Testis (tissue), 3 donors: Measurements from ENCODE around the gene KCNMB3. TPM values are rescaled to one million over a fixed set of nuclear protein-coding genes. Genes with fewer than 3 reads are reported as not detected.

Experiments
- DNase-seq: peaks from one replicate; pipeline ENCODE4 v3.0.0-alpha.2; 2019
- H3K27ac ChIP-seq, 2 donors: fragments of 200-600 bp; sonication (generic); one replicate each; pipeline ENCODE4 v1.5.1; 2019
- H3K27me3 ChIP-seq: fragments of 200-600 bp; sonication (generic); one replicate; pipeline ENCODE4 v1.5.1; 2019
- H3K36me3 ChIP-seq: fragments of 200-600 bp; sonication (generic); one replicate; pipeline ENCODE4 v1.5.1; 2017; ENCODE audit warnings: low read depth; ENCODE audit errors: missing control alignments
- H3K4me1 ChIP-seq: fragments of 200-600 bp; sonication (generic); one replicate; pipeline ENCODE4 v1.5.1; 2019
- H3K4me3 ChIP-seq, 2 donors: fragments of 200-600 bp; sonication (generic); one replicate each; pipeline ENCODE4 v1.5.1; 2017 to 2019
- H3K9me3 ChIP-seq: fragments of 200-600 bp; sonication (generic); one replicate; pipeline ENCODE4 v1.5.1; 2017
- POLR2A ChIP-seq: fragments of 450-650 bp; IDR thresholded peaks from one replicate; pipeline ENCODE4 v1.6.1; 2017; ENCODE audit warnings: antibody characterized with exemption, mild to moderate bottlenecking, moderate library complexity
- WGBS, 2 donors: methylation state at CpG; one replicate each; pipeline ENCODE4 v1.1.5; 2018; 5-methylcytosine and 5-hydroxymethylcytosine counted together
- intact Hi-C: fragments of 100-400 bp; cut with DNase I; formaldehyde crosslinking; loops from one replicate; pipeline ENCODE4 v1.15.1; 2023; ENCODE audit warnings: low total_unique reads
- polyA plus RNA-seq: library from polyadenylated mRNA; stranded (reverse); fragments of 350-450 nt; fragmentation: Illumina TruSeq; extraction: RNeasy Lipid Tissue Mini Kit (QIAGEN cat#74804); gene quantifications from one replicate; pipeline ENCODE4 v1.2.3, GENCODE V29; 2014; ENCODE audit warnings: low read depth, low replicate concordance; ENCODE audit not compliant: insufficient read depth
- total RNA-seq, 2 donors: library from RNA; depleted of rRNA; stranded (reverse); fragments of >200 nt; gene quantifications; one replicate each; pipeline ENCODE4 v1.2.3, GENCODE V29; 2016
- TF ChIP-seq, protein P1 (sequence below), 3 experiments: fragments of 450-650 bp in 2 of 3; fragments of 200-600 bp in 1 of 3; sonication (generic) in 1 of 3; IDR thresholded peaks; one replicate each; pipeline ENCODE4 v1.5.1; 2016 to 2019; ENCODE audit warnings: antibody characterized with exemption in 3 of 3, mild to moderate bottlenecking in 2 of 3, moderate library complexity in 1 of 3

Gene KCNMB3
- total and polyA plus RNA-seq, 3 donors from 2014 or later = 6.8 to 7.4 (median 7.1) TPM

- no peaks in the 10 kb centered on the region for H3K36me3 ChIP-seq
- no peaks in the 10 kb centered on the region for H3K9me3 ChIP-seq
- no peak for TF ChIP-seq POLR2A
- TF ChIP-seq, protein P1, sequence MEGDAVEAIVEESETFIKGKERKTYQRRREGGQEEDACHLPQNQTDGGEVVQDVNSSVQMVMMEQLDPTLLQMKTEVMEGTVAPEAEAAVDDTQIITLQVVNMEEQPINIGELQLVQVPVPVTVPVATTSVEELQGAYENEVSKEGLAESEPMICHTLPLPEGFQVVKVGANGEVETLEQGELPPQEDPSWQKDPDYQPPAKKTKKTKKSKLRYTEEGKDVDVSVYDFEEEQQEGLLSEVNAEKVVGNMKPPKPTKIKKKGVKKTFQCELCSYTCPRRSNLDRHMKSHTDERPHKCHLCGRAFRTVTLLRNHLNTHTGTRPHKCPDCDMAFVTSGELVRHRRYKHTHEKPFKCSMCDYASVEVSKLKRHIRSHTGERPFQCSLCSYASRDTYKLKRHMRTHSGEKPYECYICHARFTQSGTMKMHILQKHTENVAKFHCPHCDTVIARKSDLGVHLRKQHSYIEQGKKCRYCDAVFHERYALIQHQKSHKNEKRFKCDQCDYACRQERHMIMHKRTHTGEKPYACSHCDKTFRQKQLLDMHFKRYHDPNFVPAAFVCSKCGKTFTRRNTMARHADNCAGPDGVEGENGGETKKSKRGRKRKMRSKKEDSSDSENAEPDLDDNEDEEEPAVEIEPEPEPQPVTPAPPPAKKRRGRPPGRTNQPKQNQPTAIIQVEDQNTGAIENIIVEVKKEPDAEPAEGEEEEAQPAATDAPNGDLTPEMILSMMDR (IDR thresholded peaks at IDR 0.05) = no peak
- WGBS, 2 donors = 76 to 78% methylated on average over 2 of the region's 2 CpGs
- no peak overlapping the region for H3K4me3 ChIP-seq
- H3K27ac ChIP-seq = no peak overlapping the region
- DNase-seq = no peak
- intact Hi-C loops = no loop called here
- H3K27me3 ChIP-seq = no peaks in the 10 kb centered on the region
- no peaks in the 10 kb centered on the region for H3K4me1 ChIP-seq
Observed at GRCh38 chr3:179236669-179237301, 14.1 kb downstream of the KCNMB3 start.

GRCh38 chr3:179234199-179234598 lies 16.7 kb downstream of the KCNMB3 start:
- intact Hi-C loops = no loop called here
- Histone ChIP-seq H3K27ac (no peak overlapping the region), H3K4me1 (no peaks in the 10 kb centered on the region), H3K4me3 (no peak overlapping the region), H3K36me3 (no peaks in the 10 kb centered on the region), H3K27me3 (no peaks in the 10 kb centered on the region), H3K9me3 (no peaks in the 10 kb centered on the region)
- WGBS, 2 donors = 91 to 96% methylated on average over 4 of the region's 4 CpGs
- TF ChIP-seq POLR2A = no peak
- TF ChIP-seq, protein P1 (IDR thresholded peaks at IDR 0.05) = no peak
- no peak for DNase-seq

- H3K27ac ChIP-seq = no peak overlapping the region
- no peak overlapping the region for H3K4me3 ChIP-seq
- H3K27me3 ChIP-seq = no peaks in the 10 kb centered on the region
- no peaks in the 10 kb centered on the region for H3K4me1 ChIP-seq
- TF ChIP-seq, protein P1 (IDR thresholded peaks at IDR 0.05) = no peak
- no peak for TF ChIP-seq POLR2A
- DNase-seq = no peak
- H3K9me3 ChIP-seq = no peaks in the 10 kb centered on the region
- no peaks in the 10 kb centered on the region for H3K36me3 ChIP-seq
- intact Hi-C loops = no loop called here
- 91 to 97% methylated on average over 3 of the region's 3 CpGs for WGBS, 2 donors
Observed at GRCh38 chr3:179233043-179233442, 17.9 kb downstream of the KCNMB3 start.

DNA sequence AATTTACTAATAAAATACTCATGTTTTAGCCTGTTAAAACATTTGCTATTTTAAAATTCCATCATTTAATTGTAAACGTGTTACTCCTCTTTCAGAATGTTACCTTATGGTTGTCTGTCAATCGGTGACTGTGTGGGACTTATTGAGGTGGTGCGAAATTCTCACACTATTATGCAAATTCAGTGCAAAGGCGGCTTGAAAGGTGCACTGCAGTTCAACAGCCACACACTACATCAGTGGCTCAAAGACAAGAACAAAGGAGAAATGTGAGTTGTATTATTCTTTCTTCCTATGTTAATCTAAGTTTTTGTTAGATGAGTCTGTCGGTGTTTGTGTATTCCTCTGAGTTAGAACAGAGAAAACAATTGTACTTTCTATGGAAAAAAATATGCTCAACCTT lies 21.7 kb downstream of the KCNMB3 start:
- DNase-seq = no peak
- intact Hi-C loops = no loop called here
- no peaks in the 10 kb centered on the region for H3K9me3 ChIP-seq
- no peaks in the 10 kb centered on the region for H3K36me3 ChIP-seq
- no peak overlapping the region for H3K4me3 ChIP-seq
- no peaks in the 10 kb centered on the region for H3K4me1 ChIP-seq
- 76 to 80% methylated on average over 5 of the region's 5 CpGs for WGBS, 2 donors
- TF ChIP-seq, protein P1 (IDR thresholded peaks at IDR 0.05) = no peak
- TF ChIP-seq POLR2A = no peak
- H3K27me3 ChIP-seq = no peaks in the 10 kb centered on the region
- no peak overlapping the region for H3K27ac ChIP-seq

- no peaks in the 10 kb centered on the region for H3K36me3 ChIP-seq
- H3K27ac ChIP-seq = no peak overlapping the region
- H3K4me1 ChIP-seq = no peaks in the 10 kb centered on the region
- intact Hi-C loops = no loop called here
- H3K9me3 ChIP-seq = no peaks in the 10 kb centered on the region
- 90 to 91% methylated on average over 3 of the region's 3 CpGs for WGBS, 2 donors
- no peak for TF ChIP-seq POLR2A
- TF ChIP-seq, protein P1 (IDR thresholded peaks at IDR 0.05) = no peak
- H3K27me3 ChIP-seq = no peaks in the 10 kb centered on the region
- H3K4me3 ChIP-seq = no peak overlapping the region
- no peak for DNase-seq
Observed at GRCh38 chr3:179227349-179227748, 23.6 kb downstream of the KCNMB3 start.
